GM23338 (cell line): Measurements from ENCODE around the gene TSPAN4. TPM values are rescaled to one million over a fixed set of nuclear protein-coding genes. Genes with fewer than 3 reads are reported as not detected.

ENCODE experiments used
- CREB1 ChIP-seq: fragments of 250-450 bp; sonication (Bioruptor Pico); IDR thresholded peaks from 2 replicates; pipeline ENCODE4 v1.5.0; 2020; ENCODE audit warnings: low read depth, mild to moderate bottlenecking, moderate library complexity
- EZH2 ChIP-seq: fragments of 200-600 bp; sonication (generic); IDR thresholded peaks from one replicate; pipeline ENCODE4 v1.8.0; 2017; ENCODE audit warnings: antibody characterized with exemption, mild to moderate bottlenecking, low read depth; ENCODE audit not compliant: unreplicated experiment
- EZH2phosphoT487 ChIP-seq: fragments of 200-600 bp; sonication (generic); IDR thresholded peaks from one replicate; pipeline ENCODE4 v1.8.1; 2018; ENCODE audit warnings: antibody characterized with exemption; ENCODE audit not compliant: unreplicated experiment
- JUNB ChIP-seq: IDR thresholded peaks from one replicate; pipeline ENCODE4 v1.6.1; 2016; ENCODE audit warnings: antibody characterized with exemption; ENCODE audit not compliant: unreplicated experiment
- POLR2AphosphoS5 ChIP-seq: IDR thresholded peaks from 2 replicates; pipeline ENCODE4 v1.6.1; 2016; ENCODE audit warnings: antibody characterized with exemption, low read depth
- STAT1 ChIP-seq: IDR thresholded peaks from one replicate; pipeline ENCODE4 v1.6.1; 2016; ENCODE audit warnings: antibody characterized with exemption; ENCODE audit not compliant: unreplicated experiment
- ZNF114 ChIP-seq: fragments of 250-450 bp; sonication (Bioruptor Pico); IDR thresholded peaks from 2 replicates; pipeline ENCODE4 v1.5.0; 2020; ENCODE audit warnings: mild to moderate bottlenecking, moderate library complexity
- ZNF331 ChIP-seq: fragments of 250-450 bp; sonication (Bioruptor Pico); IDR thresholded peaks from 2 replicates; pipeline ENCODE4 v1.5.0; 2020; ENCODE audit warnings: low read depth, mild to moderate bottlenecking, moderate library complexity
- polyA plus RNA-seq: library from polyadenylated mRNA; unstranded; fragments of >200 nt; fragmentation: Nextera tagmentation; extraction: Ambion mirVana; gene quantifications from 2 replicates; pipeline ENCODE4 v1.2.1, GENCODE V29; 2016
- total RNA-seq: library from RNA; depleted of rRNA; stranded (reverse); fragments of >200 nt; shearing (Covaris generic); gene quantifications from 2 replicates; pipeline ENCODE4 v1.2.3, GENCODE V29; 2014
- TF ChIP-seq, protein P1 (sequence below): IDR thresholded peaks from 2 replicates; pipeline ENCODE4 v1.6.1; 2016; ENCODE audit warnings: antibody characterized with exemption
- TF ChIP-seq, protein P2 (sequence below), 2 experiments: fragments of 200-600 bp in 1 of 2; sonication (generic) in 1 of 2; conservative IDR thresholded peaks; 2 replicates each; pipeline versions ENCODE4 v1.5.1 to v1.6.1; 2016 to 2017; ENCODE audit warnings: antibody characterized with exemption in 2 of 2, low read depth in 2 of 2, mild to moderate bottlenecking in 2 of 2, moderate library complexity in 1 of 2
- TF ChIP-seq, protein P3 (sequence below): IDR thresholded peaks from one replicate; pipeline ENCODE4 v1.6.1; 2018; ENCODE audit warnings: antibody characterized with exemption; ENCODE audit not compliant: unreplicated experiment

The TSPAN4 gene
- total and polyA plus RNA-seq, 2 experiments from 2014 or later = 76.8 to 150 TPM

- TF ChIP-seq, protein P1, sequence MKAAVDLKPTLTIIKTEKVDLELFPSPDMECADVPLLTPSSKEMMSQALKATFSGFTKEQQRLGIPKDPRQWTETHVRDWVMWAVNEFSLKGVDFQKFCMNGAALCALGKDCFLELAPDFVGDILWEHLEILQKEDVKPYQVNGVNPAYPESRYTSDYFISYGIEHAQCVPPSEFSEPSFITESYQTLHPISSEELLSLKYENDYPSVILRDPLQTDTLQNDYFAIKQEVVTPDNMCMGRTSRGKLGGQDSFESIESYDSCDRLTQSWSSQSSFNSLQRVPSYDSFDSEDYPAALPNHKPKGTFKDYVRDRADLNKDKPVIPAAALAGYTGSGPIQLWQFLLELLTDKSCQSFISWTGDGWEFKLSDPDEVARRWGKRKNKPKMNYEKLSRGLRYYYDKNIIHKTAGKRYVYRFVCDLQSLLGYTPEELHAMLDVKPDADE = no peak
- TF ChIP-seq JUNB (no peak), POLR2AphosphoS5 (no peak), STAT1 (no peak), ZNF331 (CRISPR knock-in tag) (no peak), EZH2phosphoT487 (no peak), EZH2 (no peak), CREB1 (CRISPR knock-in tag) (no peak), ZNF114 (CRISPR knock-in tag) (no peak)
- TF ChIP-seq, protein P2, sequence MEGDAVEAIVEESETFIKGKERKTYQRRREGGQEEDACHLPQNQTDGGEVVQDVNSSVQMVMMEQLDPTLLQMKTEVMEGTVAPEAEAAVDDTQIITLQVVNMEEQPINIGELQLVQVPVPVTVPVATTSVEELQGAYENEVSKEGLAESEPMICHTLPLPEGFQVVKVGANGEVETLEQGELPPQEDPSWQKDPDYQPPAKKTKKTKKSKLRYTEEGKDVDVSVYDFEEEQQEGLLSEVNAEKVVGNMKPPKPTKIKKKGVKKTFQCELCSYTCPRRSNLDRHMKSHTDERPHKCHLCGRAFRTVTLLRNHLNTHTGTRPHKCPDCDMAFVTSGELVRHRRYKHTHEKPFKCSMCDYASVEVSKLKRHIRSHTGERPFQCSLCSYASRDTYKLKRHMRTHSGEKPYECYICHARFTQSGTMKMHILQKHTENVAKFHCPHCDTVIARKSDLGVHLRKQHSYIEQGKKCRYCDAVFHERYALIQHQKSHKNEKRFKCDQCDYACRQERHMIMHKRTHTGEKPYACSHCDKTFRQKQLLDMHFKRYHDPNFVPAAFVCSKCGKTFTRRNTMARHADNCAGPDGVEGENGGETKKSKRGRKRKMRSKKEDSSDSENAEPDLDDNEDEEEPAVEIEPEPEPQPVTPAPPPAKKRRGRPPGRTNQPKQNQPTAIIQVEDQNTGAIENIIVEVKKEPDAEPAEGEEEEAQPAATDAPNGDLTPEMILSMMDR (conservative IDR thresholded peaks at IDR 0.05; ENCODE audit: low read depth in 2 of 2) = no peak
- TF ChIP-seq, protein P3, sequence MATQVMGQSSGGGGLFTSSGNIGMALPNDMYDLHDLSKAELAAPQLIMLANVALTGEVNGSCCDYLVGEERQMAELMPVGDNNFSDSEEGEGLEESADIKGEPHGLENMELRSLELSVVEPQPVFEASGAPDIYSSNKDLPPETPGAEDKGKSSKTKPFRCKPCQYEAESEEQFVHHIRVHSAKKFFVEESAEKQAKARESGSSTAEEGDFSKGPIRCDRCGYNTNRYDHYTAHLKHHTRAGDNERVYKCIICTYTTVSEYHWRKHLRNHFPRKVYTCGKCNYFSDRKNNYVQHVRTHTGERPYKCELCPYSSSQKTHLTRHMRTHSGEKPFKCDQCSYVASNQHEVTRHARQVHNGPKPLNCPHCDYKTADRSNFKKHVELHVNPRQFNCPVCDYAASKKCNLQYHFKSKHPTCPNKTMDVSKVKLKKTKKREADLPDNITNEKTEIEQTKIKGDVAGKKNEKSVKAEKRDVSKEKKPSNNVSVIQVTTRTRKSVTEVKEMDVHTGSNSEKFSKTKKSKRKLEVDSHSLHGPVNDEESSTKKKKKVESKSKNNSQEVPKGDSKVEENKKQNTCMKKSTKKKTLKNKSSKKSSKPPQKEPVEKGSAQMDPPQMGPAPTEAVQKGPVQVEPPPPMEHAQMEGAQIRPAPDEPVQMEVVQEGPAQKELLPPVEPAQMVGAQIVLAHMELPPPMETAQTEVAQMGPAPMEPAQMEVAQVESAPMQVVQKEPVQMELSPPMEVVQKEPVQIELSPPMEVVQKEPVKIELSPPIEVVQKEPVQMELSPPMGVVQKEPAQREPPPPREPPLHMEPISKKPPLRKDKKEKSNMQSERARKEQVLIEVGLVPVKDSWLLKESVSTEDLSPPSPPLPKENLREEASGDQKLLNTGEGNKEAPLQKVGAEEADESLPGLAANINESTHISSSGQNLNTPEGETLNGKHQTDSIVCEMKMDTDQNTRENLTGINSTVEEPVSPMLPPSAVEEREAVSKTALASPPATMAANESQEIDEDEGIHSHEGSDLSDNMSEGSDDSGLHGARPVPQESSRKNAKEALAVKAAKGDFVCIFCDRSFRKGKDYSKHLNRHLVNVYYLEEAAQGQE = no peak
These were observed 21.8 kb upstream of the TSPAN4 start (continued) for GRCh38 chr11:820655-821511.
